ENCODE results near the gene VPS26A.

VPS26A gene

GRCh38 chr10:69179089-69179742 is 55.2 kb downstream of the VPS26A start:
- peak in 1 of 4 experiments; percentile 1 for DNase-seq

GRCh38 chr10:69179743-69180524 is 56.0 kb downstream of the VPS26A start, which contains the start of gene SUPV3L1:
SUPV3L1 (plus strand) TSS chr10:69180234; CDS start chr10:69180292, 58 bp downstream.
- peak; percentile 70 to 75 (median 73) for DNase-seq

- peak in 1 of 4 experiments; percentile 17 for DNase-seq
Observed at GRCh38 chr10:69180525-69181204, 56.7 kb downstream of the VPS26A start.

- no peak for DNase-seq
Observed at GRCh38 chr10:69181433-69181832, 57.5 kb downstream of the VPS26A start.

- DNase-seq, result no peak
Observed at GRCh38 chr10:69182005-69182404, 58.0 kb downstream of the VPS26A start.

GRCh38 chr10:69186524-69186923 is 62.5 kb downstream of the VPS26A start:
- DNase-seq, result no peak

GRCh38 chr10:69201045-69201444 is 77.1 kb downstream of the VPS26A start:
- no peak for DNase-seq

- no peak for DNase-seq
Observed at GRCh38 chr10:69202332-69202731, 78.4 kb downstream of the VPS26A start.

- DNase-seq, result no peak
Observed at GRCh38 chr10:69208761-69209160, 84.8 kb downstream of the VPS26A start.

GRCh38 chr10:69209787-69210484 is 86.0 kb downstream of the VPS26A start:
- DNase-seq, result no peak

- no peak for DNase-seq
Observed at GRCh38 chr10:69211104-69211503, 87.1 kb downstream of the VPS26A start.

GRCh38 chr10:69211524-69211923 is 87.5 kb downstream of the VPS26A start:
- no peak for DNase-seq

GRCh38 chr10:69213591-69214311 is 89.8 kb downstream of the VPS26A start:
- no peak for DNase-seq

GRCh38 chr10:69214666-69215131 is 90.7 kb downstream of the VPS26A start:
- DNase-seq, result no peak

GRCh38 chr10:69215405-69216171 is 91.6 kb downstream of the VPS26A start:
- DNase-seq, result no peak

GRCh38 chr10:69216577-69217118 is 92.7 kb downstream of the VPS26A start:
- no peak for DNase-seq

- no peak for DNase-seq
Observed at GRCh38 chr10:69217119-69217754, 93.3 kb downstream of the VPS26A start.

GRCh38 chr10:69218831-69219230 is 94.9 kb downstream of the VPS26A start:
- DNase-seq, result no peak

GRCh38 chr10:69220041-69220451 is 96.1 kb downstream of the VPS26A start, which contains the start of gene HKDC1:
HKDC1 (plus strand) TSS chr10:69220332; CDS start chr10:69220436, 104 bp downstream.
- no peak for DNase-seq

GRCh38 chr10:69220507-69220906 is 96.5 kb downstream of the VPS26A start:
- no peak for DNase-seq
